GM13976 (cell line): Measurements from ENCODE around the gene PTPRA.
A peak's percentile ranks its signal among the peaks of the same experiment; 100 is the strongest.
"Not testable (repeated sequence)": the region's sequence is repeated elsewhere in the genome, so short reads cannot be mapped to it uniquely, and the experiment has no call there.

ENCODE experiments used
- DNase-seq: peaks from one replicate; pipeline ENCODE4 v3.0.0; 2012; ENCODE audit warnings: low spot score
- in situ Hi-C: fragments of 300-500 bp; cut with MboI; formaldehyde crosslinking; loops from one replicate; pipeline ENCODE4 v1.12.0; 2022; ENCODE audit warnings: low sequenced_read_pairs, mixed read lengths, inconsistent platforms; ENCODE audit not compliant: unreplicated experiment
- TF ChIP-seq, protein P1 (sequence below): IDR thresholded peaks from 2 replicates; pipeline ENCODE4 v1.5.1; 2012; ENCODE audit warnings: borderline replicate concordance, mild to moderate bottlenecking; ENCODE audit not compliant: insufficient read depth; ENCODE audit errors: extremely low read depth, missing control alignments, control extremely low read depth

Gene PTPRA, protein sequence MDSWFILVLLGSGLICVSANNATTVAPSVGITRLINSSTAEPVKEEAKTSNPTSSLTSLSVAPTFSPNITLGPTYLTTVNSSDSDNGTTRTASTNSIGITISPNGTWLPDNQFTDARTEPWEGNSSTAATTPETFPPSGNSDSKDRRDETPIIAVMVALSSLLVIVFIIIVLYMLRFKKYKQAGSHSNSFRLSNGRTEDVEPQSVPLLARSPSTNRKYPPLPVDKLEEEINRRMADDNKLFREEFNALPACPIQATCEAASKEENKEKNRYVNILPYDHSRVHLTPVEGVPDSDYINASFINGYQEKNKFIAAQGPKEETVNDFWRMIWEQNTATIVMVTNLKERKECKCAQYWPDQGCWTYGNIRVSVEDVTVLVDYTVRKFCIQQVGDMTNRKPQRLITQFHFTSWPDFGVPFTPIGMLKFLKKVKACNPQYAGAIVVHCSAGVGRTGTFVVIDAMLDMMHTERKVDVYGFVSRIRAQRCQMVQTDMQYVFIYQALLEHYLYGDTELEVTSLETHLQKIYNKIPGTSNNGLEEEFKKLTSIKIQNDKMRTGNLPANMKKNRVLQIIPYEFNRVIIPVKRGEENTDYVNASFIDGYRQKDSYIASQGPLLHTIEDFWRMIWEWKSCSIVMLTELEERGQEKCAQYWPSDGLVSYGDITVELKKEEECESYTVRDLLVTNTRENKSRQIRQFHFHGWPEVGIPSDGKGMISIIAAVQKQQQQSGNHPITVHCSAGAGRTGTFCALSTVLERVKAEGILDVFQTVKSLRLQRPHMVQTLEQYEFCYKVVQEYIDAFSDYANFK

DNA sequence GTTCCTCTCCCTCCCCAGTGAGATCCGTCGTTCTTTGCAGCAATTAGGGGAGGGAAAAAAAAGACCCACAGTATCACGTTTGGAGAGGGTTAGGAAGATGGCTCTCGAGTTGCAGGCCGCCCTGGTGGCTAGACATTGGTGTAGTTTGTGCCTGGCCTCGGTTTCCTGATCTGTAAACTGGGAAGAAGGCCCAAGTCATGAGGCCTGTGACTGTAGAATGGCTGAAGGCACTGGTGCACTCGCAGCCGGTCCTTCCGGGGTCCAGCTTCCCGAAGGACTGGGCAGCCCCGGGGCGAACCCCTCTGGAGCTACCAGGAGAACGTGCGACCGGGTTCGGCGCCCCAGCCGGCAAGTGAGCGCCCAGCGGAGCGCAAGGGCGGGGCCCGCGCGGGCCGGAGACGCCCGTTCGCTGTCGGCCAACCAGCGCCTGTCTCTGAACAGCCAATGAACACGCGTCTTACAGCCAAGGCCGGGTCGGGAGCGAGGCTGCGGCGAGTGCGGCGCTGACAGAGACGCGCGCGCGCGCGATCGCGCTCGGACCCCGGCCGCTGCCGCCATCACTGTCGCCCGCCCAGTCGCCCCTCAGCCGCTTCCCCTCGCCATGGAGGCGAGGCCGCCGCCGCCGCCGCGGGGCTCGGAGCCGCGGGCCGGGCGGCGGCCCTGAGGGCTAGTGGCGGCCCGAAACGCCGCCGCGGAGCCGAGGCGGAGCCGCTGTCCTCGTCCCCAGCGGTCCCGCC lies at the start of gene PTPRA:
Gene PTPRA (plus strand): TSS at position 472 of the 737 bp plus-strand sequence. CDS start 90,797 bp downstream, outside the sequence.
- DNase-seq: peak; percentile 96
- in situ Hi-C loops: no loop called here
- TF ChIP-seq, protein P1, sequence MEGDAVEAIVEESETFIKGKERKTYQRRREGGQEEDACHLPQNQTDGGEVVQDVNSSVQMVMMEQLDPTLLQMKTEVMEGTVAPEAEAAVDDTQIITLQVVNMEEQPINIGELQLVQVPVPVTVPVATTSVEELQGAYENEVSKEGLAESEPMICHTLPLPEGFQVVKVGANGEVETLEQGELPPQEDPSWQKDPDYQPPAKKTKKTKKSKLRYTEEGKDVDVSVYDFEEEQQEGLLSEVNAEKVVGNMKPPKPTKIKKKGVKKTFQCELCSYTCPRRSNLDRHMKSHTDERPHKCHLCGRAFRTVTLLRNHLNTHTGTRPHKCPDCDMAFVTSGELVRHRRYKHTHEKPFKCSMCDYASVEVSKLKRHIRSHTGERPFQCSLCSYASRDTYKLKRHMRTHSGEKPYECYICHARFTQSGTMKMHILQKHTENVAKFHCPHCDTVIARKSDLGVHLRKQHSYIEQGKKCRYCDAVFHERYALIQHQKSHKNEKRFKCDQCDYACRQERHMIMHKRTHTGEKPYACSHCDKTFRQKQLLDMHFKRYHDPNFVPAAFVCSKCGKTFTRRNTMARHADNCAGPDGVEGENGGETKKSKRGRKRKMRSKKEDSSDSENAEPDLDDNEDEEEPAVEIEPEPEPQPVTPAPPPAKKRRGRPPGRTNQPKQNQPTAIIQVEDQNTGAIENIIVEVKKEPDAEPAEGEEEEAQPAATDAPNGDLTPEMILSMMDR: no peak

DNA sequence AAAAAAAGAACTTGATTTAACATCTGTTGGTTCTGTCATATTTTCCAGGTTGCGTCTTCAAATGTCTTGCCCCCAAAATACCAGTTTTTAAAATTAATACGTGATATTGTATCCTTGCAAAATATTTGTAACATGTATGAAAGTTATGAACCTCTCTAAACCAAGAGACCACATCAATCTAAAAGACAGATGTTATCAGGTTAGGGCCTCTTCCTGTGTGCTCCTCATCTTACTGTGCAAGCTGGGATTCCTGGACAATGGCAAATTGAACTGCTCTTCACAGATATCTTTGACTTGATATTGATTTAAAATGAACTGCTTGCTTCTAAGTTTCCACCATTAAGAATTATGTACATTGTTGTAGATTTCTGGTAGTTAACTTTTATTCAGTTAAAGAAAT lies 47.5 kb upstream of the PTPRA start:
- in situ Hi-C loops: no loop called here
- TF ChIP-seq, protein P1: no peak
- DNase-seq: no peak

DNA sequence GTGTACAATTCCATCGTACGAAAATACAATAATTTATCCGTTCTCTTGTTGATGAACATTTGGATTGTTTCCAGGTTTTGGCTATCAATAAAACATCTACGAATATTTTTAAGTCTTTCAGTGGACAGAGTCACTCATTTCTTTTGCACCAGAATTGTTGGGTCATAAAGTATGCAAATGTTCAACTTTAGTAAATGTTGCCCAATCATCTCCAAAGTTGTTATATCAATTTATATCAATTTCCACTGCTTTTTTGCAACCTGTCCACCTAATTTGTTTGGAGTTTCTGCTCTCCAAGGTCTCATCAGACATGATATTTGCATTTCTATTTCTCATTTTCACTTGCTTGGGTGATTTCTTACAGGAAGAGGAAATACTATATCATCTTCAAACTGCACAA lies 46.6 kb upstream of the PTPRA start:
- no peak for DNase-seq
- TF ChIP-seq, protein P1: no peak
- in situ Hi-C loops: no loop called here

DNA sequence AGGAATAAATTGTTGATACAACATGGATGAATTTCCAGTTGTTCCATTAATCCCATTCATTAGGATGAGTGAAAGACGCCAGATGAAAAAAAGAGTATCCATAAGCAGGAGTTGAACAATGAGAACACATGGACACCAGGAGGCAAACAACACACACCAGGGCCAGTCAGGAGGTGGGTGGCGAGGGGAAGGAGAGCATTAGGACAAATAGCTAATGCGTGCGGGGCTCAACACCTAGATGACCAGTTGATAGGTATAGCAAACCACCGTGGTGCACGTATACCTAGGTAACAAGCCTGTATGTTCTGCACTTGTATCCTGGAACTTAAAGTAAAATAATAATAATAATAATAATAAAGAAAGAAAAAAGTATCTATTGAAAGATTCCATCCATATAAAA lies 43.9 kb upstream of the PTPRA start:
- in situ Hi-C loops: no loop called here
- TF ChIP-seq, protein P1: no peak
- no peak for DNase-seq

DNA sequence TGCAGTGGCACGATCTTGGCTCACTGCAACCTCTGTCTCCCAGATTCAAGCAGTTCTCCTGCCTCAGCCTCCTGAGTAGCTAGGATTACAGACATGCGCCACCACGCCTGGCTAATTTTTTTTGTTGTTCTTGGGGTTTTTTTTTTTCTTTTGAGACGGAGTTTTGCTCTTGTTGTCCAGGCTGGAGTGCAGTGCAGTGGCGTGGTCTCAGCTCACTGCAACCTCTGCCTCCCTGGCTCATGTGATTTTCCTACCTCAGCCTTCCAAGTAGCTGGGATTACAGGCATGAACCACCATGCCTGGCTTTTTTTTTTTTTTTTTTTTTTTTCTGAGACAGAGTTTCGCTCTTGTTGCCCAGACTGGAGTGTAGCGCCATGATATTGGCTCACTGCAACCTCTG lies 42.1 kb upstream of the PTPRA start:
- in situ Hi-C loops: not testable (repeated sequence)

DNA sequence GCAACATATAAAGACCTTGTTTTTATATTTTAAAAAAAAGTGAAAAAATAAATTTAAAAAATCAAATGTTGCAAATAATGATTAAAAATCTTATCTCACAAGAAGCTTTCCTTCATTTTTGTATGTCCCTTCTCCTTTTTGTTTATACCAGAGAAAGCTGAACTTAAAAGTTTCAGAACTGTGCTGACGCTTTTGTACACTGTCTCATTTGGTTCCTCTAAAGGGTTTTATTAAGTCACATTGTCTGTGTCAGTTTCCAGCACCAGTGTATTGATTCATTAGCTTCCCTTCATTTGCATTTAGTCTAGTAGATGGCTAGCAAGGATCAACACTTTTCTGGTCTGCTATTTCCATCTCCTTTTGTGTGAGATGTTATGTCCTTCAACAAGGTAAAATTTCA lies 39.5 kb upstream of the PTPRA start:
- TF ChIP-seq, protein P1: no peak
- in situ Hi-C loops: no loop called here
- DNase-seq: no peak

More for the DNA sequence above, 42.1 kb upstream of the PTPRA start:
- not testable (repeated sequence) for DNase-seq
